ENCODE measurements around the gene SLC6A7.

DNA sequence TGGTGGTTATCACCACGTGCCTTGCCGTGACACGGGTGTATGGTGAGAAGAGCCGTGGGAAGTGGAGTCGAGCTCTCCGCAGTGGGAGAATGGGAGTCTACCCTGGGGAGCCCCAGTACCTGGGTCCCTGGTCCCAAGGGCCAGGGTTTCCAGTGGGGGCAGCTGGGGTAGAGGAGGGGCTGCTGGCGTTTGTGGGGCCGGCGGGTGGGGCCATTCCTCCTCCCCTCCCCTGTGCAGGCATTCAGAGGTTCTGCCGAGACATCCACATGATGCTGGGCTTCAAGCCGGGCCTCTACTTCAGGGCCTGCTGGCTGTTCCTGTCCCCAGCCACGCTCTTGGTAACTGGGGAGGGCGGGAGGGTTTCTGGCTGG lies 14.7 kb downstream of the SLC6A7 start:
- TF ChIP-seq POLR2A (IDR thresholded peaks at IDR 0.05; ENCODE audit: low read depth, low read length): no peak
- TF ChIP-seq POLR2AphosphoS5 (IDR thresholded peaks at IDR 0.05; ENCODE audit: low read depth, low read length): no peak
- no peak for TF ChIP-seq TAF1 (IDR thresholded peaks at IDR 0.05; ENCODE audit: low read depth, low read length)
- TF ChIP-seq SPI1 (IDR thresholded peaks at IDR 0.05; ENCODE audit: low read depth, low read length): no peak
